Measurements from ENCODE around the gene HEYL. TPM values are rescaled to one million over a fixed set of nuclear protein-coding genes. Genes with fewer than 3 reads are reported as not detected.

The HEYL gene
- total RNA-seq, 1 experiment from 2014 or later = 8.8 TPM

- POLR2A ChIA-PET = no interaction called here
- Histone ChIP-seq H3K4me1 (ENCODE audit: control insufficient read depth in 1 of 2, insufficient read depth in 2 of 2, low read length in 2 of 2) (peaks cover 0 to 4% of the 10 kb centered on the region in 2 experiments; a peak in 3 of 4 replicates), H4K20me1 (ENCODE audit: insufficient read depth) (no peaks in the 10 kb centered on the region), H3K9me3 (ENCODE audit: control insufficient read depth in 1 of 2, insufficient read depth in 1 of 2, low read depth in 1 of 2, low read length in 2 of 2) (no peaks in the 10 kb centered on the region), H3K4me2 (ENCODE audit: low read length) (no peak overlapping the region), H3K36me3 (ENCODE audit: control insufficient read depth in 1 of 2, insufficient read depth in 2 of 2, low read length in 2 of 2) (no peaks in the 10 kb centered on the region), H3K79me2 (ENCODE audit: insufficient read depth, low read length) (no peaks in the 10 kb centered on the region), H3K27ac (ENCODE audit: low read depth, low read length) (no peak overlapping the region), H3K9ac (ENCODE audit: low read length) (no peak overlapping the region), H3K27me3 (ENCODE audit: insufficient read depth, low read length) (no peaks in the 10 kb centered on the region), H3K9me2 (ENCODE audit: insufficient read depth) (no peaks in the 10 kb centered on the region), H3K4me3 (replicated peaks in 1 of 2; ENCODE audit: low read depth in 1 of 2, low read length in 2 of 2) (no peak overlapping the region), H2AFZ (ENCODE audit: low read depth, low read length, poor library complexity, severe bottlenecking) (no peak overlapping the region)
- CTCF ChIA-PET = no interaction called here
- DNase-seq (ENCODE audit: low read depth, low spot score) = no peak
- TF ChIP-seq ZNF274 (IDR thresholded peaks at IDR 0.05; ENCODE audit: low read depth, low read length) (no peak), ZBTB33 (IDR thresholded peaks at IDR 0.05; ENCODE audit: extremely low read depth, insufficient replicate concordance, low read length) (no peak), FOSL1 (IDR thresholded peaks at IDR 0.05; ENCODE audit: low read depth) (no peak), ATF3 (IDR thresholded peaks at IDR 0.05) (no peak), REST (IDR thresholded peaks at IDR 0.05; ENCODE audit: low read depth) (no peak), EGR1 (IDR thresholded peaks at IDR 0.05; ENCODE audit: low read depth) (no peak), CEBPB (IDR thresholded peaks at IDR 0.05; ENCODE audit: low read depth) (no peak), SP1 (IDR thresholded peaks at IDR 0.05; ENCODE audit: low read depth) (no peak), POLR2AphosphoS5 (IDR thresholded peaks at IDR 0.05; ENCODE audit: low read depth, low read length) (no peak), EZH2phosphoT487 (IDR thresholded peaks at IDR 0.05; ENCODE audit: borderline replicate concordance) (no peak), POLR2A (IDR thresholded peaks at IDR 0.05; ENCODE audit: borderline replicate concordance, extremely low read depth, insufficient read depth, insufficient read length) (no peak), EZH2 (IDR thresholded peaks at IDR 0.05) (no peak), TCF7L2 (IDR thresholded peaks at IDR 0.05; ENCODE audit: borderline replicate concordance, extremely low read depth, insufficient read depth, insufficient read length) (no peak), CTCF (IDR thresholded peaks at IDR 0.05 in 2 of 3, conservative IDR thresholded peaks at IDR 0.05 in 1 of 3; ENCODE audit: borderline replicate concordance in 1 of 3, insufficient read depth in 1 of 3, low read depth in 2 of 3, low read length in 2 of 3) (no peak), ZFX (IDR thresholded peaks at IDR 0.05) (no peak), YY1 (IDR thresholded peaks at IDR 0.05; ENCODE audit: extremely low read depth, insufficient replicate concordance, low read depth, low read length) (no peak)
- RAD21 ChIA-PET (ENCODE audit: low non-redundant PET in 1 of 2, low total read pairs in 2 of 2, uncharacterized antibody in 2 of 2, unreplicated experiment in 2 of 2) = no interaction called here
- intact Hi-C loops (cut with micrococcal nuclease) = no loop called here
- no TSS peak for BruUV-seq (replicated peaks)
- no peak for ATAC-seq
These were observed 25.0 kb downstream of the HEYL start for GRCh38 chr1:39614488-39614887.

All from HCT116 (cell line).